ENCODE results near the gene SYDE2.

DNA sequence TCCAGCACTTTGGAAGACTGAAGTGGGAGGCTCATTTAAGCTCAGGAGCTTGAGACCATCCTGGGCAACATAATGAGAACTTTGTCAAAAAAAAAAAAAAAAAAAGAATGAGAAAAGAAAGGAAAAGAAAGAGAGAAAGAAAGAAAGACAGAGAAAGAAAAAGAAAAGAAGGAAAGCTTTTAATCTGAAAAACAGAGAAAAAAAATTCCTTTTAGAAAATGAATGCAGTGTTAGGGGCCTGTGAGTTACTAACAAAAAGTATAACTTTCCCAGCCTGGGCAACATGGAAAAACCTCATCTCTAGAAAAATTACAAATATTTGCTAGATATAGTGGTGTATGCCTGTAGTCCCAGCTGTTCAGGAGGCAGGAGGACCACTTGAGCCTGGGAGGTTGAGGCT, 15.9 kb upstream of the SYDE2 start:
- no peak for TF ChIP-seq EZH2phosphoT487 (IDR thresholded peaks at IDR 0.05; ENCODE audit: borderline replicate concordance, low read length)
- TF ChIP-seq, protein P1, sequence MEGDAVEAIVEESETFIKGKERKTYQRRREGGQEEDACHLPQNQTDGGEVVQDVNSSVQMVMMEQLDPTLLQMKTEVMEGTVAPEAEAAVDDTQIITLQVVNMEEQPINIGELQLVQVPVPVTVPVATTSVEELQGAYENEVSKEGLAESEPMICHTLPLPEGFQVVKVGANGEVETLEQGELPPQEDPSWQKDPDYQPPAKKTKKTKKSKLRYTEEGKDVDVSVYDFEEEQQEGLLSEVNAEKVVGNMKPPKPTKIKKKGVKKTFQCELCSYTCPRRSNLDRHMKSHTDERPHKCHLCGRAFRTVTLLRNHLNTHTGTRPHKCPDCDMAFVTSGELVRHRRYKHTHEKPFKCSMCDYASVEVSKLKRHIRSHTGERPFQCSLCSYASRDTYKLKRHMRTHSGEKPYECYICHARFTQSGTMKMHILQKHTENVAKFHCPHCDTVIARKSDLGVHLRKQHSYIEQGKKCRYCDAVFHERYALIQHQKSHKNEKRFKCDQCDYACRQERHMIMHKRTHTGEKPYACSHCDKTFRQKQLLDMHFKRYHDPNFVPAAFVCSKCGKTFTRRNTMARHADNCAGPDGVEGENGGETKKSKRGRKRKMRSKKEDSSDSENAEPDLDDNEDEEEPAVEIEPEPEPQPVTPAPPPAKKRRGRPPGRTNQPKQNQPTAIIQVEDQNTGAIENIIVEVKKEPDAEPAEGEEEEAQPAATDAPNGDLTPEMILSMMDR (IDR thresholded peaks at IDR 0.05; ENCODE audit: low read depth, low read length, poor library complexity, severe bottlenecking): no peak

All from DOHH2 (cell line).